Upper lobe of left lung (tissue), 6 donors: Measurements from ENCODE around the gene ATXN1. TPM values are rescaled to one million over a fixed set of nuclear protein-coding genes. Genes with fewer than 3 reads are reported as not detected.

Experiments
- ATAC-seq, 2 donors: fragments of 200-7000 bp; cut with Tn5 transposase; one replicate each; pipeline ENCODE4 v1.9.1; 2022; ENCODE audit warnings: mild to moderate bottlenecking in 2 of 2, moderate library complexity in 2 of 2; ENCODE audit not compliant: low FRiP score in 2 of 2
- DNase-seq, 2 donors: peaks; one replicate each; pipeline ENCODE4 v3.0.0-alpha.2; 2019 to 2020
- H3K27ac ChIP-seq, 4 donors: fragments of 200-600 bp; sonication (generic); one replicate each; pipeline ENCODE4 v1.5.1; 2016 to 2019
- H3K27me3 ChIP-seq, 4 donors: fragments of 200-600 bp; sonication (generic); one replicate each; pipeline ENCODE4 v1.5.1; 2017 to 2019
- H3K36me3 ChIP-seq, 4 donors: fragments of 200-600 bp; sonication (generic); one replicate each; pipeline ENCODE4 v1.5.1; 2016 to 2019
- H3K4me1 ChIP-seq, 4 donors: fragments of 200-600 bp; sonication (generic); one replicate each; pipeline ENCODE4 v1.5.1; 2018 to 2019
- H3K4me3 ChIP-seq, 4 donors: fragments of 200-600 bp; sonication (generic); one replicate each; pipeline ENCODE4 v1.5.1; 2017 to 2019; ENCODE audit warnings: mild to moderate bottlenecking in 2 of 4, moderate library complexity in 1 of 4
- H3K9me3 ChIP-seq, 4 donors: fragments of 200-600 bp; sonication (generic); one replicate each; pipeline ENCODE4 v1.5.1; 2018 to 2019
- CTCF ChIP-seq, 6 experiments: fragments of 450-650 bp in 4 of 6; fragments of 200-600 bp in 2 of 6; sonication (generic) in 2 of 6; IDR thresholded peaks; one replicate each; pipeline ENCODE4 v1.5.1; 2016 to 2019; ENCODE audit warnings: antibody characterized with exemption in 6 of 6
- EP300 ChIP-seq, 4 donors: sonication (generic); formaldehyde crosslinking; IDR thresholded peaks; one replicate each; pipeline ENCODE4 v1.5.1; 2017; ENCODE audit warnings: antibody characterized with exemption in 4 of 4, control low read depth in 2 of 4
- POLR2A ChIP-seq, 4 donors: fragments of 450-650 bp; IDR thresholded peaks; one replicate each; pipeline ENCODE4 v1.5.1; 2016 to 2017; ENCODE audit warnings: antibody characterized with exemption in 4 of 4, mild to moderate bottlenecking in 2 of 4
- POLR2AphosphoS5 ChIP-seq, 2 donors: sonication (generic); formaldehyde crosslinking; IDR thresholded peaks; one replicate each; pipeline ENCODE4 v1.5.1; 2017; ENCODE audit warnings: antibody characterized with exemption in 2 of 2
- whole genome bisulfite sequencing, 2 donors: methylation state at CpG; one replicate each; pipeline ENCODE4 v1.1.5; 2017 to 2018; 5-methylcytosine and 5-hydroxymethylcytosine counted together
- total RNA-seq, 6 donors: library from RNA; depleted of rRNA in 4 of 6; stranded (reverse); fragments of >200 nt in 4 of 6; gene quantifications; one replicate each; pipeline versions ENCODE4 v1.1.0 to v1.2.1, GENCODE V29; 2016 to 2021
- donor health status: DM: no; HTN: no; CAD: no; lungs with moderate emphysema.
- donor health status: DM: no; HTN: yes; CAD: no; lungs with severe emphysema.

The ATXN1 gene
- total RNA-seq, 6 donors from 2014 or later: 44.2 to 106 (median 71.7) TPM

GRCh38 chr6:16496210-16496609 is 265.1 kb downstream of the ATXN1 start:
- Histone ChIP-seq H3K27me3 (no peaks in the 10 kb centered on the region), H3K27ac (no peak overlapping the region), H3K4me3 (no peak overlapping the region), H3K4me1 (no peaks in the 10 kb centered on the region), H3K36me3 (no peaks in the 10 kb centered on the region), H3K9me3 (no peaks in the 10 kb centered on the region)
- DNase-seq (no peak), ATAC-seq (no peak)
- TF ChIP-seq EP300 (IDR thresholded peaks at IDR 0.05) (no peak), POLR2A (IDR thresholded peaks at IDR 0.05) (no peak), CTCF (IDR thresholded peaks at IDR 0.05) (no peak), POLR2AphosphoS5 (IDR thresholded peaks at IDR 0.05) (no peak)
- 76 to 80% methylated on average over 5 of the region's 5 CpGs for WGBS, 2 donors

GRCh38 chr6:16494793-16495192 is 266.5 kb downstream of the ATXN1 start:
- H3K27me3 ChIP-seq: no peaks in the 10 kb centered on the region
- WGBS, 2 donors: 72 to 76% methylated on average over 3 of the region's 3 CpGs
- H3K4me1 ChIP-seq: no peaks in the 10 kb centered on the region
- no peak overlapping the region for H3K27ac ChIP-seq
- H3K36me3 ChIP-seq: no peaks in the 10 kb centered on the region
- ATAC-seq: no peak
- TF ChIP-seq POLR2A (IDR thresholded peaks at IDR 0.05) (no peak), EP300 (IDR thresholded peaks at IDR 0.05) (no peak), POLR2AphosphoS5 (IDR thresholded peaks at IDR 0.05) (no peak), CTCF (IDR thresholded peaks at IDR 0.05) (no peak)
- no peak for DNase-seq
- no peak overlapping the region for H3K4me3 ChIP-seq
- no peaks in the 10 kb centered on the region for H3K9me3 ChIP-seq

GRCh38 chr6:16493802-16494201 is 267.5 kb downstream of the ATXN1 start:
- no peak for ATAC-seq
- Histone ChIP-seq H3K27me3 (no peaks in the 10 kb centered on the region), H3K36me3 (no peaks in the 10 kb centered on the region), H3K4me3 (no peak overlapping the region), H3K9me3 (no peaks in the 10 kb centered on the region), H3K27ac (no peak overlapping the region), H3K4me1 (peaks cover 0 to 3% (median 0%) of the 10 kb centered on the region in 4 donors)
- TF ChIP-seq EP300 (IDR thresholded peaks at IDR 0.05) (no peak), CTCF (IDR thresholded peaks at IDR 0.05) (no peak), POLR2AphosphoS5 (IDR thresholded peaks at IDR 0.05) (no peak), POLR2A (IDR thresholded peaks at IDR 0.05) (no peak)
- no peak for DNase-seq

GRCh38 chr6:16493112-16493511 is 268.1 kb downstream of the ATXN1 start:
- ATAC-seq (no peak), DNase-seq (no peak)
- H3K27me3 ChIP-seq: no peaks in the 10 kb centered on the region
- H3K27ac ChIP-seq: no peak overlapping the region
- H3K4me1 ChIP-seq: peaks cover 0 to 4% (median 0%) of the 10 kb centered on the region in 4 donors
- H3K9me3 ChIP-seq: no peaks in the 10 kb centered on the region
- no peaks in the 10 kb centered on the region for H3K36me3 ChIP-seq
- 84 to 88% methylated on average over 5 of the region's 5 CpGs for WGBS, 2 donors
- no peak overlapping the region for H3K4me3 ChIP-seq
- TF ChIP-seq POLR2AphosphoS5 (IDR thresholded peaks at IDR 0.05) (no peak), EP300 (IDR thresholded peaks at IDR 0.05) (no peak), POLR2A (IDR thresholded peaks at IDR 0.05) (no peak), CTCF (IDR thresholded peaks at IDR 0.05) (no peak)

- TF ChIP-seq POLR2AphosphoS5 (IDR thresholded peaks at IDR 0.05) (no peak), EP300 (IDR thresholded peaks at IDR 0.05) (no peak), CTCF (IDR thresholded peaks at IDR 0.05) (no peak), POLR2A (IDR thresholded peaks at IDR 0.05) (no peak)
These were observed 269.5 kb downstream of the ATXN1 start for GRCh38 chr6:16491666-16492313.

More at GRCh38 chr6:16491666-16492313, 269.5 kb downstream of the ATXN1 start:
- Histone ChIP-seq H3K9me3 (no peaks in the 10 kb centered on the region), H3K36me3 (no peaks in the 10 kb centered on the region), H3K4me3 (no peak overlapping the region), H3K27ac (no peak overlapping the region), H3K27me3 (no peaks in the 10 kb centered on the region), H3K4me1 (peaks cover 0 to 4% (median 2%) of the 10 kb centered on the region in 4 donors)
- ATAC-seq: no peak
- DNase-seq: no peak
- 90 to 93% methylated on average over 5 of the region's 5 CpGs for WGBS, 2 donors
